Hepatic stellate cell (primary cell): Measurements from ENCODE around the gene COQ8A.
"Not testable (repeated sequence)": the region's sequence is repeated elsewhere in the genome, so short reads cannot be mapped to it uniquely, and the experiment has no call there.

Experiments
- DNase-seq: peaks from one replicate; pipeline ENCODE4 v3.0.0; 2011; ENCODE audit warnings: low spot score

The COQ8A gene

DNA sequence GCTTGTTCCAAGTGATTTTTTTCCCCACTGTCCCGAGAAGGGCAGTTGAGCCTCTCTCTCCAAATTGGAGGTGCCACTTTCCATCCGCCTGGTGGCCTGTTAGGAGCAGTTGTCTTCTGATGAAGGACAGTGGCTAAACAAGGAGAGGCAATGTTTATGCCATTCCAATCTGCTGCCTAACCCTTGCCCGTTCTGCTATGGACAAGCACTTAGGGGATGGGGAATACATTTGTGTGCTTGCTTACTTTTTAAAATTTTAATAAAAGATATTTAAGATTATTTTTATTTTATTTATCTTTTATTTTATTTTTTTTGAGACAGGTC, 12.0 kb downstream of the COQ8A start:
- no peak for DNase-seq

DNA sequence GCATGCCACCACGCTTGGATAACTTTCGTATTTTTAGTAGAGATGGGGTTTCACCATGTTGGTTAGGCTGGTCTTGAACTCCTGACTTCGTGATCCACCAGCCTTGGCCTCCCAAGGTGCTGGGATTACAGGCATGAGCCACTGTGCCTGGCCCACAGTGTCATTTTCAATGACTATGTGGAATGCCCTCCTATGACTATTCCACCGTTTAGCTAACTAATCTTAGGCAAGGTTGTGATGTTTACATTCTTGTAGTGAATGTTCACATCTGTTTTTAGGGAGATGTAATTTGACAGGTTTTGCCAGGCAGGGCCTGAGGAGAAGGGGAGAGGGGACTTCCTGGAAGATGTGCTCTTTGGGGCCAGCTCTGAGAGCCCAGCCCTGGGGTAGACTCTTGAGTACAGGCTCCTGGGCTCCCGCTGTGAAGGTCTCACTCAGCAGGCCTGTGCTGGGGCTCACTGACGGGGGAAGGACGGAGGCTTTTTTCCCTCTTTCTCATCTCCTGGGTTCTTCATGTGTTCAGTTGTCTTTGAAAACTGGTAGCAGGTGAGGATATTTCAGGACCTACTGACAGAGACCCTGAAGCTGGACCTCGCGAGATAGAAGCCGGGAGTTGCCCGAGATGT, 13.2 kb downstream of the COQ8A start:
- DNase-seq: no peak

- DNase-seq: no peak
Observed at GRCh38 chr1:226954337-226954736, 14.2 kb downstream of the COQ8A start.

GRCh38 chr1:226954777-226955176, 14.7 kb downstream of the COQ8A start:
- DNase-seq: no peak

- DNase-seq: not testable (repeated sequence)
Observed at GRCh38 chr1:226955857-226956256, 15.8 kb downstream of the COQ8A start.

GRCh38 chr1:226956942-226957713, 17.0 kb downstream of the COQ8A start:
- DNase-seq: no peak

- no peak for DNase-seq
Observed at GRCh38 chr1:226957714-226958113, 17.6 kb downstream of the COQ8A start.

- DNase-seq: no peak
Observed at GRCh38 chr1:226958300-226958699, 18.2 kb downstream of the COQ8A start.

DNA sequence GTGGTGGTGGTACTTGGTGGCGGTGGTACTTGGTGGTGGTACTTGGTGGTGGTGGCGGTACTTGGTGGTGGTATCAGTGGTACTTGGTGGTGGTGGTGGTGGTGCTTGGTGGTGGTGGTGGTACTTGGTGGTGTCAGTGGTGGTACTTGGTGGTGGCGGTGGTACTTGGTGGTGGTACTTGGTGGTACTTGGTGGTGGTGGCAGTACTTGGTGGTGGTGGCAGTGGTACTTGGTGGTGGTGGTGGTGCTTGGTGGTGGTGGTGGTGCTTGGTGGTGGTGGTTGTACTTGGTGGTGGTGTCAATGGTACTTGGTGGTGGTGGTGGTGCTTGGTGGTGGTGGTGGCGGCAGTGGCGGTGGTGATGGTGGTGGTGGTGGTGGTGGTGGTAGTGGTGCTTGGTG, 20.2 kb downstream of the COQ8A start:
- no peak for DNase-seq

DNA sequence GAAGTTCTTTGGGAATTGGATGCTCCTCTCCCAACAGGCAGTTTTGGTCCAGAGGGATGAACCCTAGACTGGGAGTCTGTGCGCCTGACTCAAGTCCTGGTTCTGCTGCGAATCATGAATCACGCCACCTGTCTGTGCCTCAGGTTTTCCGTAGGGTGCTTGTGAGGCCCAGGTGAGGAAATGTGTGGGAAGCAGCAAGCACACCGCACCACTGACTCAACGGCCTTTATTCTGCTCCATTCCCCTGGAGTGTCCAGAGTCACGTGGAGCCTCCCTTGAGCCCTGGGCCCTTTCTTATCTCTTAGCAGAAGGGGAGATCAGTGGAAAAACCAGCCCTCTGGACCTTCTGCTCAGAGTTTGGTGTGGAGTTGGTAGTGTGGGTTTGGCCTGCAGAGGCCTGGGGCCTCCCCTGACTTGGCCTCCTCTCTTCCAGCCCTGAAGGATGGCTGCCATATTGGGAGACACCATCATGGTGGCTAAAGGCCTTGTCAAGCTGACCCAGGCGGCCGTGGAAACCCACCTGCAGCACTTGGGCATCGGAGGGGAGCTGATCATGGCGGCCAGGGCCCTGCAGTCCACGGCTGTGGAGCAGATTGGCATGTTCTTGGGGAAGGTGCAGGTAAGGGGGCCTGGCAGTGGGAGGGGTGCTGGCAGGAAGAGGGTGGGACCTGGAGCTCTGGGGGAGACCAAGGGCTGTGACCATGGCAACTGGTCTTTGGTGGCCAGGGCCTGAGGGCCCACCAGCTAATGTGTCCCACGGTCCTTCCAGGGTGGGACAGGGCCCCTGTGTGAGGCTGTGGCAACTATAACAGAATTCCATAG, 21.1 kb downstream of the COQ8A start:
- DNase-seq: no peak

- DNase-seq: no peak
Observed at GRCh38 chr1:226962421-226963391, 22.6 kb downstream of the COQ8A start.

- no peak for DNase-seq
Observed at GRCh38 chr1:226964068-226964425, 24.0 kb downstream of the COQ8A start.

- no peak for DNase-seq
Observed at GRCh38 chr1:226964611-226965486, 24.8 kb downstream of the COQ8A start.

DNA sequence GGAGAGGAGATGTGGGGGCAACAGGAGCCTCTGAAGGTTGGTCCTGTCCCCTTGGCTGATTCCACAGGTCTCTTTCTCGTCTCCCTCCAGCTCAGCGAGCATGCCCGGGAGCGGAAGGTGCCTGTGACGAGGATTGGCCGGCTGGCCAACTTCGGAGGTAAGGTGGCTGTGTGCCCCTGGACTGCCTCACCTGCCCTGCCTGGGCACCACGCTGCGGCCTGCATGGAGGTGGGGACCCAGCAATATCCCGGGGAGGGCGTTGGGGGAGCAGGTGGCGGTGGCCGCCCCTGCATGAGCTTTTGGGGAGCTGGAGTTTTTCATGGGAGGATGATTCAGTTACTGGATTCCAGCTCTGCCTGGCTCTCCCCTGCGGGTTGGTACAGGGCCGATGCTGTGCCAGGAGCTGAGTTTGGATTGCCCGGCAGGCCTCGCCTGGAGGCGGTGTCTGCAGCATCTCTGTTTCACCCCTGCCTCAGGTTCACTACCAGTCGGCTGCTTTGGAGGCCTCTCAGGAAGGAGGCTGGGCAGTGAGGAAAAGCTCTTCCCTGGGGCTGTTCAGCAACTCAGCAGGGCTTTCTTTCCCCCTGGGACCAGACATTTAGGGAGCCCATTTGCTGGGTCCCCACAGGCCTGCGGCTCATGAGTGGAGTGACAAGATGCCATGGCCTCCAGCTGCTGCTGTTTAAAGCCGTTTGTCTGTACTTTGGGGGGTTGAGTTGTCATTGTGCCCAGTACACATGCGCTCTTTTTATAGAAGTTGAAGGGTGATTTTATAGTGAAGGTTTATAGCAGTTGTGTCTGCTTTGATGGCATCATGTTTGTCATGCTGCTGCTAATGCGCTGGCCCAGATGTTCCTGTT, 25.7 kb downstream of the COQ8A start:
- DNase-seq: no peak

GRCh38 chr1:226966683-226967082, 26.6 kb downstream of the COQ8A start:
- DNase-seq: no peak

- no peak for DNase-seq
Observed at GRCh38 chr1:226967665-226968064, 27.6 kb downstream of the COQ8A start.

DNA sequence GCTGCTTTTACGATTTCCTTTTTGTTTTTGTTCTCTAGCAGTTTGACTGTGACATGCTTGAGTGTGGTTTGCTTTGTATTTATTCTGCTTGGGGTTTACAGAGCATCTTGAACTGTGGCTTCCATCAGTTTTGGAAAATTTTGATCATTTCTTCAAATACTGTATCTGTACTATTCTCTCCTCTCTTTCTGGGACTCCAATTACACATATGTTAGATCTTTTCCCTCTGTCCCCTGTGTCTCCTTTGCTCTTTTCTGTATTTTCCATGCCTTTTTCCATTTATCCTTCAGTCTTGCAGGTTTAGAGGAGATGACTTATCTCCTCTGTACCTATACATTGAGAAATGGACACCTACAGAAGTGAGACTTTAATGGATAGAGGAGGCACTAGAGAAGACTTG, 31.7 kb downstream of the COQ8A start:
- DNase-seq: no peak

GRCh38 chr1:226972931-226973330, 32.8 kb downstream of the COQ8A start:
- DNase-seq: no peak

- DNase-seq: no peak
Observed at GRCh38 chr1:226973371-226973897, 33.3 kb downstream of the COQ8A start.
